ENCODE results near the gene EXOC3L1.
A peak's percentile ranks its signal among the peaks of the same experiment; 100 is the strongest.

The EXOC3L1 gene

DNA sequence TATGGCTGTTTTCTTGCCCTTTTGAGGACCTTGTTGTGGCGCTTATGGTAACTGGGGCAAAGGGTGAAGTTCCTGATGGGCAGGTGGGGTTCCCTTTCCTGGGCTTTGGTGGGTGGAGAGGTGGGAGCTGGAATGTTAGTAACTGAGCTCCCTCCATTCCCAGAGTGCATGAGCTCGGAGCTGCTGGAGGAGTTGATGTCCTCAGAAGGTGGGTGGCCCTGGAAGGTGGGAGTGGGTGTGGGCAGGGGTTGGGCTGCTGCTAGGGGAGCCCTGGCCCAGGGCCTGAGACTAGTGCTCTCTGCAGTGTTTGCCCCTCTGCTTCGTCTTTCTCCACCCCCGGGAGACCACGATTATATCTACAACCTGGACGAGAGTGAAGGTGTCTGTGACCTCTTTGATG, 7.8 kb upstream of the EXOC3L1 start:
- DNase-seq (ENCODE audit: low read depth, low spot score), result no peak

DNA sequence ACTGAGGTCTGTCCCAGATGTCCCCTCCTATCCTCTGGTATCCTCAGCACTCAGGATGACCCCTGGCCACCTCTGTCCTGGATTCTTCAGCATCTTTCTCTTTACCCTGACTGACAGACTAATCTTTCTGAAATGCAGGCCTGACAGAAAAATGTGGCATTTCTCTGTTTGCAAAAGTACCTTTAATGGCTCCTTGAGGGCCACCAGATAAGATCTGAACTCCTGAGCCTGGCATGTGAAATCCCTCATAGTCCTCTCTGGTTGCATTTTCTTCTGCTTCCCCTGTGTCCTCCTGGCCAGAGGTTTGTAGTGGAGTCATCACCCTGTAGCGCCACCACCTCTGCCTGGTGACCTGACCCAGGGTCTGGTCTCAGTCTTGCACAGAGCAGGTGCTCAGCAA, 6.9 kb upstream of the EXOC3L1 start:
- DNase-seq (ENCODE audit: low read depth, low spot score), result no peak

DNA sequence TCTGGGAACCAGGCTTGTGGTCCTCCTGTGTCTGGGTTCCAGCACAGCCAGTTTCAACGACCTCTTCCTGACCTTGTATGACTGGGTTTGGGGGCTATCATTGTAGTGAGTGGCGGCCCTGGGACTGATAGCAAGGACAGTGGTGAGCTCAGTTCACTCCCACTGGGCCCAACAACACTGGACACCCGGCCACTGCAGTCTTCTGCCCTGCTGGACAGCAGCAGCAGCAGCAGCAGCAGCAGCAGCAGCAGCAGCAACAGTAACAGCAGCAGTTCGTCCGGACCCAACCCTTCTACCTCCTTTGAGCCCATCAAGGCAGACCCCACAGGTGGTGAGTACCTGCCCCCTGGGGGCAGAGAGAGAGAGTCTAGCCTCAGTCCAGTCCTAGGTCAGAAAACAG, 5.7 kb upstream of the EXOC3L1 start:
- no peak for DNase-seq (ENCODE audit: low read depth, low spot score)

DNA sequence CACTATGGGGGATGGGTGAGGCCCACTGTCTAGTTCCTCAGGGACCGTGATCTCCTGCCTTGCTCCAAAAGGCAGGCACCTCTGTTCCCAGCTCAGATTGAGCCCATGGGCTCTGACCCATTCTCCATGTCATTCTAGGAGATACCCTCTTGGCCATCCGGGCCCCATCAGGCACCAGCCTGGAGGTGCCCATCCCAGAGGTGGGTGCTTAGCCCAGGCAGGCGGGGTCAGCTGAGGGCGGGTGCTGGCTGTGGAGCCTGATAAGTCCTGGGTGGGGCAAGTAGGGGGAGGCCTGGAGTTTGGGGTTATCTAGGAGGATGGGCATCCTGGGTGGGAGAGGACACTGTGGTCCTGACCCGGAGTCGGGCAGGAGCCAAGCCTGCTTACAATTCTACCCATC, 4.3 kb upstream of the EXOC3L1 start:
- DNase-seq (ENCODE audit: low read depth, low spot score), result no peak

DNA sequence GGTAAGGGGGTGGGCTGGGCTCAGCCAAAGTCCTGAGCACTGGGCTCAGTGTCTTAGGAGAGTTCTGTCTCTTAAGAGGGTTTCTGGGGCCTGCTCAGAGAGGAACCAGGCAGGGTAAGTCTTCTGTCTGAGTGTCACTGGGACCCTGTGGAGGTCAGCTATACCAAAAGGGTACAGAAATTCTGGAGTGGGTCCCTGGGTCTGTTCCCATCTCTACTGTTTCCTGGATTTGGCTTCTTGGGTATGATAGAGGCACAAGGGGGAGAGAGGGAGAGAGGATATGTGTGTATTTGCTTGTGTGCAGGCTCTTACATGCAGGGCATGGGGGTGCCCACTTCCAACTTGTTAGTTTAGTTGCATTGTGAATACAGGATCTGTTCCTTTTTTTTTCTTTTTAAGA, 3.6 kb upstream of the EXOC3L1 start:
- DNase-seq (ENCODE audit: low read depth, low spot score), result no peak

DNA sequence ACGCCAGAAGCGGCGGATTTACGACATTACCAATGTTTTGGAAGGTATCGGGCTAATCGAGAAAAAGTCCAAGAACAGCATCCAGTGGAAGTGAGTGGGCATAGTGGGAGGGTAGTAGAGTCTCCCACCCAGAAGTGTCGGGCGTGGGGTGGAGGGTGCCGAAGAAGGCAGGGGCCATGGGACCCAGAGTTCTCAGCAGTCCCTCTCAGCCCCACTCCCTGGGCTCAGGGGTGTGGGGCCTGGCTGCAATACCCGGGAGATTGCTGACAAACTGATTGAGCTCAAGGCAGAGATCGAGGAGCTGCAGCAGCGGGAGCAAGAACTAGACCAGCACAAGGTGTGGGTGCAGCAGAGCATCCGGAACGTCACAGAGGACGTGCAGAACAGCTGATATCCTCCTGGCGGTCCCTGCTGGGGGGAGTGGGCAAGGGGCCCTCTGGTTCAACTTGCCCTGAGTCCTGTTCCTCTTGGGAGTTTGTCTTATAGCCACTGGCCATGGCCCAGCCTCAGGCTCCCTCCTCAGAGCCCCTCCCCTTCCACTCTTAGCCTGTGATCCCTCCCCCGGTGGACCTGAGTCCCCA, 2.9 kb upstream of the EXOC3L1 start:
- no peak for DNase-seq (ENCODE audit: low read depth, low spot score)

DNA sequence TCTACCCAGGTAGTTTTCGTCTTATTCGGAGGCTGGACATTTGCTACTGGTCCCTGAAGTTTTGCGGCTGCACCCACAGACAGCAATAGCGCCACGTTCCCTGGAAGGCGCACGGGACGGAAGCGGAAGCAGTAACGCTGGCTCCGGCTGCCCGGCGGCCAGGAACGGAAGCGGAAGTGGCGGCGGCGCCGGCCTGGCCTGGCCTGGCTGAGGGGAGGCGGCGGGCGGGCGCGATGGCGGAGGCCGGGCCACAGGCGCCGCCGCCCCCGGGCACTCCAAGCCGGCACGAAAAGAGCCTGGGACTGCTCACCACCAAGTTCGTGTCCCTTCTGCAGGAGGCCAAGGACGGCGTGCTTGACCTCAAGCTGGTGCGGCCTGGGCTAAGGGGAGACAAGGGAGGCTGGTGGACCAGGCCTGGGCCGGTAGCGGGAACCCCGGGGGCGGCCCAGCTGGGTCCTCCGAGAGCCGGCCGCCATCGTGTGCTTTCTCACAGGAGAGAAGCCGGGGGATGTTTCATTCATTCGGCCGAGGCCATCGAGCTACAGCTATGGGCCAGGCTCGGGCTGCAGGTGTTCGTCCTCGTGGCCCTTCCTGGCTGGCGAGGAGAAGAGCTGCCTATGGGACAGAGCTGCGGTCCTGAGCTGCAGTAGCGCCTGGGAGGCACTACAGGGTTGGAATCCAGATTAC, 2.2 kb upstream of the EXOC3L1 start, which contains the start of gene E2F4:
Gene E2F4 (plus strand): TSS at position 161 of the 687 bp plus-strand sequence. CDS start 73 bp downstream, at position 234.
- DNase-seq (ENCODE audit: low read depth, low spot score), result peak; percentile 70

DNA sequence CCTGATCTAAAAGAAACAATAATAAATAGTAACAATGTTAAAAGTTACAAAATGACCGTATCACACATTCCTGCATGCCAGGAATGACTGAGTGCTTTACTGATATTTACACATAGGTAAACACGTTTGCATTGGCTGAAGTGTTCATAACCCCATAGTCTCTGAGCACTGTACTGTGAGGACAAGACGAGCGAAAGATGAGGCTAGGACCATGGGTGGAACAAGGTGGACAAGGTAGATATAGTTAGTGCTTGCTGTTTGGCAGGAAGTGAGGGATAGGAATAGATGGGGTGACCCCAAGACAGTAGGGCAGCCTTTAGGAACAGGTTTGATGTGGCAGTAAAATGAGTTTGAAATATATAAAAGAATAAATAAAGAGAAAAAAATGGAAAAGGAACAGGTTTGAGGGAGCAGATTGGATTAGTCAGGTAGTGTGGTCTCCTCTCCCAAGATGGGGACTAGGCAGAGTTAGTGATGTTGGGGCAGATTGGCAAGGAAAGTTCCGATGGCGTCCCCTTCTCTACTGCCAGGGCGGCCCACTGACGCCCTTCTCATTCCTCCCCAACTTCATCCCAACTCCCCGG, 1.6 kb upstream of the EXOC3L1 start:
- no peak for DNase-seq (ENCODE audit: low read depth, low spot score)

DNA sequence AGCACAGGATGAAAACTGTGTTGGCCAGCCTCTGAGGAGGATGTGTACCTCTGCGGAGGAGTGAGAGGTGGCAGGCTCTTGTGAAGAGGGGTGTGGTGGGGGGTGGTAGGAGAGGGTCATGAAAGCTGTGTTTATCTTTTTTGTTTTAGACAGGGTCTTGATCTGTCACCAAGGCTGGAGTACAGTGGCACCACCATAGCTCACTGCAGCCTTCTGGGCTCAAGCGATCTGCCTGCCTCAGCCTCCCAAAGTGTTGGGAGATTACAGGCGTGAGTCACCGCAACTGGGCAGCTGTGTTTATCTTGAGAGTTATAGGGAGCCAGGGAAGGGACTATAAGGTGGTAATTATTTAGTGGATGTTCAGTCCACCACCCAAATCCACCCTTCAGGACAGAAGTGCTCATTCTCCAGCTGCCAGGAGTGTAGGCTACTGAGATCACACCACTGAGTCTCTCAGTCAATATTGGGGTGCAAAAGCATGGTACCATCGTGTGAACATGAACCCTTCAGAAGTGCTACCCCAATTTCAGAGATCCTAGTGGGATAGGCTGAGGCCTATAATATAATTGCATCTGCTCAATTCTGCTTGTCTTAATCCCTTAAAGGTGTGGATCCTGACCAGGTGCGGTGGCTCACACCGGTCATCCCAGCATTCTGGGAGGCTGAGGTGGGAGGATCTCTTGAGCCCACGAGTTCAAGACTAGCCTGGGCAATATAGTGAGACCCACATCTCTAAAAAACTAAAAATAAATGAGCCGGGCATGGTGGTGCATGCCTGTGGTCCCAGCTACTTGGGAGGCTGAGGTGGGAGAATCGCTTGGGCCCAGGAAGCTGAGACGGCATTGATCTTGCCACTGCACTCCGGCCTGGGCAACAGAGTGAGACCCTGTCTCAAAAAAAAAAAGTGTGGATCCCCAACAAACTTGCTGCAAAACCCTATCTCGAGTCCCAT, 788 bp upstream of the EXOC3L1 start:
- no peak for DNase-seq (ENCODE audit: low read depth, low spot score)

DNA sequence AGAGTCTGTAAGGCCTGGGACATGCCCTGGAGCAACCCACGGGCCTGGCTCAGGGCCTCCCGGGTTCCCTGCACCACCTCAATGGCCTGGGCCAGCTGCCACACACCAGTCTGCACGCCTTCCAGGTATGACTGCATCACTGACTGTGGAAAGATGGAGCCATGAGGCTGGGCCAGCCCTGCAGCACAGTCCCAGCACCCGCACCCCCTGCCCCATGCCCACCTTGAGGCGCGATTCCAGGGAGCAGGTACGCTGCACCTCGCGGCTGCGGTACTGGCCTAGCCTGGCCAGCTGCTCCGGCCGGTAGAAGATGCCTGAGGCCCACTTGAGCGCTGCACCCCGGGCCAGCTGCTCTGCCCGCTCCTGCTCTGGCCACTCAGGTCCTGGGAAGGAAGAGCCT, 1.1 kb downstream of the EXOC3L1 start:
- DNase-seq (ENCODE audit: low read depth, low spot score), result no peak

DNA sequence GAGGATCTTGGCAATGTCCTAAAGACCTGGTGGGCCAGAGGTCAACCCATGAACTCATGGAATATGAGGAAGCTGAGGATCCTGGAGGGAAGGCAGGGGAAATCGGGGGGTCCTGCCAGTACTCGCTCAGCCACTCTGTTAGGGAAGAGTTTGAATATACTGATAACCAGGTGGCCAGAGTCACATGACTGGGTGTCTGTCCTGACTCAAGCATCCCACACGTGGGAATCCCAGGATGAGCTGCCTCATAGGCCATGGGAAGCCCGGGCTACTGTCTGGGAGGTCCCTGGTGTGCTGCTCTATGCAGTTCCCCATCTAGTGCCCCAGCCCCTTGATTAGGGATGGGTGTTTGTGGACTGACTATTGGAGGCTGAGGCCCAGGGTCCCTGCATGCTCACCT, 1.6 kb downstream of the EXOC3L1 start:
- DNase-seq (ENCODE audit: low read depth, low spot score), result no peak

DNA sequence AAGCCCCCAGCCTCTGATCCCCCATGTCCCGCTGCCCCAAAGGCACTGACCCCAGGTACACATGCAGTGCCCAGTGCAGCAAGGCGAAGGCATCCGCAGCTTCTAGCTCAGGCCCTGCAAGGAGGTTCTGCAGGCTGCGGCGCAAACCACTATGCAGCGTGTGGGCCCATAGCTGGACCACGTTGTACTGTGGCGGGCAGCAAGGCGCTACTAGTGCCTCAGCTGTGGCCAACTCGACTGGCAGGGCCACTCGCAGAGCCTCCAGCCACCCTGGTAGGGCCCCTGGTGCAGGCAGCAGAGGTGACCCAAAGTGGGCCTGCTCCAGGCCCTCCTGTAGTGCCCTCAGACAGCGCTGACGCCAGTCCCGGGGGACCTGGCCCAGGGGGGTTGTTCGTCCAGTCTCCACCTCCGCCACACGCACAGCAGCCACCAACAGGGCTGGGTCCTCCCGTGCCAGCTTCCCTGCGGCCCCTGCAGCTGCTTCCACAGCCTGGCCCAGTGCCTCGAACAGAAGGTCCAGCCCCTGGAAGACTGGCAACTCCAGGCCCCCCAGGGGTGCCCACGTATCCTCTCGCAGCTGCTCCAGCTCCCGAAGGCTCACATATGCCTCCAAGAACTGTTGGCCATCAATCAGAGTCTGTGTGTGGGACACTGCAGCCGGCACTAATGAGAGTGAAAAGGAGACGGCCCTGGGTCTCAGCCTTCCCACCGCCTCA, 2.6 kb downstream of the EXOC3L1 start:
- DNase-seq (ENCODE audit: low read depth, low spot score), result no peak

DNA sequence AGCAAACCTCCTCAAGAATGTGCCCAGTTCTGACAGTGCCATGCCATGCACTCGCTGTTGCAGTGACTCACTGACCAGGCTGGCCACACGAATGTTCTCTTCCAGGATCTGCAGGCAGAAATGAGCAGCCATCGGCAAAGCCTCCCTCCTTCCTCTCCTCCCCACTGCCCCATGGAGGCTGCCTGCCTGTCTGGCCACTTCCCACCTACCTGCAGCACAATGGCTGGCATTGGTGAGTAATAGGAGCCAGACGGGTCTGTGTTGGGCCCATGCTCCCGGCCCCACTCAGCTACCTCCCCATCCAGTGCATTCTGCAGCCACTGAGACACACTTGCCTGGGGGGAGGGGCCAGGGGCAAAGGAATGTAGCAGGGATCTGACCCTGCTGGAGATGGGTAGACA, 3.4 kb downstream of the EXOC3L1 start:
- DNase-seq (ENCODE audit: low read depth, low spot score), result no peak

DNA sequence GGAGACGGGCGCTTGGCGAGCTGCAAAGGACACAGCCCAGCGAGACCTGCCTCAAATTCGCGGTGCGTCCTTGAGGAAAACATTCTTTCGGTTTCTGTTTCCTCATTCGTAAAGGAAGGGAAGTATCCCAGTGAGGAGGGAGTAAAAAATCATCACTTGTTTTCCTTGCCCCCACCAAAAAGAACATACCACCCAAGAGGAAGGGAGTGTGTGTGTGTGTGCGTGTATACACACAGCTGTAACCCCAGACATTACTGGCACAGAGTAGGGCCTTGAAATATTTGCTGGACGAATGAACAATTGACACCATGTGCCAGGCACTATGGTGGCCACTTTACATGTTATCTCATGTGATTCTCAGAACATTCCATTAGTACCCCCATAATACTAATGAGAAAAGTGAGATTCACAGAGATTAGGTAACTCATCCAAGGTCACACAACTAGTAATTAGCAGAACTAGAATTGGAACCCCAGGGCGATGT, 4.2 kb downstream of the EXOC3L1 start:
- DNase-seq (ENCODE audit: low read depth, low spot score), result no peak

DNA sequence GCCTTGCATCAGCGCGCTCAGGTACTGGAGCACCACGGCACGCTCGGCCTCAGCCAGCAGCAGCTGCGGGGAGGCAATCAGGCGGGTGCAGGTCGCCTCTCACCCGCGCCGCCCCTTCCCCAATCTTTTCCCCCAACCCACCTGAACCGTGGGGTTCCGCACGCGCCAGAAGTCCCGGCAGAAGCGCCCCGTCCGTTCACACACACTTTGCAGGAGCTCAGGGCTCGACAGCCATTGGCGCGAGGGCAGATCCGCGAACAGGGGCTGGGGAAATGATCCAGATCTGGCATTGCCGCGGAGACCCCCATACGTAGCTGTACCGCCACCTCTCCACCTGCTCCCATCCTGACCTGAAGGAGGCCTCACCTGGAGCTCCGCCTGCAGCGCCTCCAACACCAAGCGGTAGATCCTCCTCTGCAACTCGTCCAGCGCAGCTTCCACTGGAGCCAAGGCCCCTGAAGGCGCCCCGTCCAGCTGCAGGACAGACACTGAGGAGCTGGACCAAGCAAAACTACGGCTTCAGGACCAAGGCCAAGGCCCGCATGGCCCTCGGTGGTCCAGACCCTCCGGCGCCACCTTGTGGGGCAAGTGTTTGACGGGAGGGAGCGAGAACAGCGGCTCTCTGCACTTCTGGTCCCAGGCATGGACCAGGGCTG, 4.8 kb downstream of the EXOC3L1 start:
- DNase-seq (ENCODE audit: low read depth, low spot score), result peak; percentile 50

DNA sequence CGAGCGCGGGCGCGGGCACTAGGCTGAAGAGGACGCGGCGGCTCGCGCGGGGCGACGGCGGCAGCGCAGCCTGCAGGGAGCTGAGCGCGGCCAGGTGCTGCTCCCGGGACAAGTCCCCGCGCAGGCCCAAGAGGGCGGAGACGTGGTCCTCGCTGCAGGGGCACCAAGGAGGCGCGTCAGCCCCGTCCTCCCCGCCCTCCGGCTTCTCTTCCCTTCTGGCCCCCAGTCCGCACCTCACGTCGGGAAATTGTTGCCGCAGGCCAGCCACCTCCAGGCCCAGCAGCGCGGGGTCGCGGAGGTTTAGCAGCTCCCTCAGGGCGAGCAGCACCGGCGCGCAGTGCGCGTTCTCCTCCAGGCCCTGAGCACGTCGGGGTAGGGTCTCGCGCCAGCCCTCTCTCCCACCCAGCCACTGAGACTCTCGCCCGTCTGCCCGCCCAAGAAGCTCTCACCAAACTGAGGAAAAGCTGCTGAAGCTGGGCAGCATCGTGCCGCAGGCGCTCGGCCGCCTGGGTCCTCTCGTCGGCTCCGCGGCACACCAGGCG, 5.4 kb downstream of the EXOC3L1 start:
- DNase-seq (ENCODE audit: low read depth, low spot score), result no peak

DNA sequence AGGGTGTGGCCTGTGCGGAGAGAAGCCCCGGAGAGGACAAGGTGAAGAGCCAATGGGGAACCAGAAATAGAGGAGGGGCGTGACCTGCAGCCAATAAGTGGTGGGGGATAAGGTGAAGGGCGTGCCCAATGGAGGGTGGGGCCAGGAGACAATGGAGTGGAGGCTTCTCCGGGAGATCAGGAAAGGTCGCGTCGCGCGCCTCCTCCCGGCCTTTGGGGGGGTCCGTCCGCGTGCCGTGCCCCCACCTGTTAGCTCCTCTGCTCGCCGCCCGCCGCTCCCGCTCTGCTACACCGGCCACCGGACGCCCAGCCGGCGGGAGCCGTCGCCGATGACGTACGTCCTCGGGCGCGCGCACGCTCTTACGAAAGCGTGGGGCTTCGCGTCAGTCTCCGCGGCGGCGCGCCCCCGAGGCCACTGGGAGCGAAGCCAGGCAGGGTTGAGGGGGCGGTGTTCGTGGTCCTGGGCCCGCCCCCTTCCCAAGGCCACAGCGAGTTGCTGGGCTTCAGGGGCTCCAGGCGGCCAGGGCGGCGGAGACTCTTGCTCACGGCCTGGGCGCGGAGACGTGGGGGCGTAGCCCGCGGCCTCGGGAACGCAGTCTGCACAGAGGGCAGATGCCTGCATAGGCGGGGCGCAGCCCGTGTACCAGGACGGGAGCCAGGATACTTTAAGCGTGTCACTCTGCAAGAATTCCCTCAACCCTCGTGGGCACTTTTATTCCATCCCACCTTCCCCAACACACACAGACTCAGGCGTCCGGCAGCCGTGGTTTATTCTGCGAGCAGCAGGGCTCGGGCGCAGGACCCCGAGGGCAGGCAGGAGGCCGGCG, 6.1 kb downstream of the EXOC3L1 start, which contains the start of gene MATCAP1:
Gene MATCAP1 (minus strand): TSS at position 337 of the 826 bp plus-strand sequence. CDS start 3,353 bp downstream, outside the sequence.
- DNase-seq (ENCODE audit: low read depth, low spot score), result peak; percentile 90

DNA sequence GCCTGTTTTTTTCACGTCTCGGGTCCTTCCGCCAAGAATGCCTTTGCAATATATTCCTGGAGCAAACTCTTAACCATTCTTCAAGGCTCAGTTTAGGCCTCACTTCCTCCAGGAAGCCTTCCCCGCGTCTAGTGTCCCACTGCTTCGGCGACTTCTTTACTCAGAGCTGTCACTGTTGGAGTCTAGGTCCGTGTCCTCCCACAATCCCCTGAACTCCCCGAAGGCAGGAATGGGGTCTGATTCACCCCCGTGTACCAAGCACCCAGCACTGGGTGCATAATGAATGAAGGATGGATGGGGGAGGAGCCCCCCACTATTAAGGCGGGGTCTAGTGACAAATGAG, 6.7 kb downstream of the EXOC3L1 start:
- no peak for DNase-seq (ENCODE audit: low read depth, low spot score)

DNA sequence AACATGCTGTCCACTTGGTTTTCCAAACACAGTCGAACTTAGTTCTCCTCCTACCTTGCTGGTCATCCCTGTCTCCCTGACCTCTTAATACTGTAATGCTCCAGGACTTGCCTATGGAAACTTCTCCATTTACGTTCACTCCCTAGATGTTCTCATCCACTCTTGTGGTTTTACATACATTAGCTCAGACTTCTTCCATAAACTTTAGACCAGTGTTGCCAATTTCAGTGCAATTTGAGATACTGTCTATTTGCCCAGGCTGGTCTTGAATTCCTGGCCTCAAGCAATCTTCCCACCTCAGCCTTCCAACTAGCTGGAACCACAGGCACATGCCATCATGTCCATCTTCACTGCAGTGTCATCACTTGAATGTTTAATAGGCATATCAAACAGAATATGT, 7.6 kb downstream of the EXOC3L1 start:
- no peak for DNase-seq (ENCODE audit: low read depth, low spot score)

DNA sequence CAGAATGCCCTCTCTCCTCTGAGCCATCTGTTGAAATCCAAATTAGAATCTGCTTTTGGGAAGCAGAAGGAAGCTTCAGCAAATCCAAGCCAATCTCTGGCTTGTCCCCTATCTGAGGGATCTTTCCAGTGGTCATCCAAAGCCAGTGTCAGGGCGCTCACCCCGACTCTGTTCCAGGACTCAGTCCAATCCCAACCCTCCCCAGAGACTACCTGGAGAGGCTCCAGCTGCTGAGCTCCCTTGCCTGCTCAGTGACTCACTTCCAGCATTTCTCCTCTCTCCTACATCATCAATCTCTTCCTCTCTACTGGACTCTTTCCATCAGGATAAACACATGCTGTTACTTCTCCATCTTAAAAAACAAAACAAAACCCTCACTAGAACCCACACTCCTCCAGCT, 8.6 kb downstream of the EXOC3L1 start:
- no peak for DNase-seq (ENCODE audit: low read depth, low spot score)
